Measurements from ENCODE around the gene FIGN. TPM values are rescaled to one million over a fixed set of nuclear protein-coding genes. Genes with fewer than 3 reads are reported as not detected.

The FIGN gene, protein sequence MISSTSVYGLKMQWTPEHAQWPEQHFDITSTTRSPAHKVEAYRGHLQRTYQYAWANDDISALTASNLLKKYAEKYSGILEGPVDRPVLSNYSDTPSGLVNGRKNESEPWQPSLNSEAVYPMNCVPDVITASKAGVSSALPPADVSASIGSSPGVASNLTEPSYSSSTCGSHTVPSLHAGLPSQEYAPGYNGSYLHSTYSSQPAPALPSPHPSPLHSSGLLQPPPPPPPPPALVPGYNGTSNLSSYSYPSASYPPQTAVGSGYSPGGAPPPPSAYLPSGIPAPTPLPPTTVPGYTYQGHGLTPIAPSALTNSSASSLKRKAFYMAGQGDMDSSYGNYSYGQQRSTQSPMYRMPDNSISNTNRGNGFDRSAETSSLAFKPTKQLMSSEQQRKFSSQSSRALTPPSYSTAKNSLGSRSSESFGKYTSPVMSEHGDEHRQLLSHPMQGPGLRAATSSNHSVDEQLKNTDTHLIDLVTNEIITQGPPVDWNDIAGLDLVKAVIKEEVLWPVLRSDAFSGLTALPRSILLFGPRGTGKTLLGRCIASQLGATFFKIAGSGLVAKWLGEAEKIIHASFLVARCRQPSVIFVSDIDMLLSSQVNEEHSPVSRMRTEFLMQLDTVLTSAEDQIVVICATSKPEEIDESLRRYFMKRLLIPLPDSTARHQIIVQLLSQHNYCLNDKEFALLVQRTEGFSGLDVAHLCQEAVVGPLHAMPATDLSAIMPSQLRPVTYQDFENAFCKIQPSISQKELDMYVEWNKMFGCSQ
- total RNA-seq, result 3.0 and 9.0 TPM in 2 replicates

DNA sequence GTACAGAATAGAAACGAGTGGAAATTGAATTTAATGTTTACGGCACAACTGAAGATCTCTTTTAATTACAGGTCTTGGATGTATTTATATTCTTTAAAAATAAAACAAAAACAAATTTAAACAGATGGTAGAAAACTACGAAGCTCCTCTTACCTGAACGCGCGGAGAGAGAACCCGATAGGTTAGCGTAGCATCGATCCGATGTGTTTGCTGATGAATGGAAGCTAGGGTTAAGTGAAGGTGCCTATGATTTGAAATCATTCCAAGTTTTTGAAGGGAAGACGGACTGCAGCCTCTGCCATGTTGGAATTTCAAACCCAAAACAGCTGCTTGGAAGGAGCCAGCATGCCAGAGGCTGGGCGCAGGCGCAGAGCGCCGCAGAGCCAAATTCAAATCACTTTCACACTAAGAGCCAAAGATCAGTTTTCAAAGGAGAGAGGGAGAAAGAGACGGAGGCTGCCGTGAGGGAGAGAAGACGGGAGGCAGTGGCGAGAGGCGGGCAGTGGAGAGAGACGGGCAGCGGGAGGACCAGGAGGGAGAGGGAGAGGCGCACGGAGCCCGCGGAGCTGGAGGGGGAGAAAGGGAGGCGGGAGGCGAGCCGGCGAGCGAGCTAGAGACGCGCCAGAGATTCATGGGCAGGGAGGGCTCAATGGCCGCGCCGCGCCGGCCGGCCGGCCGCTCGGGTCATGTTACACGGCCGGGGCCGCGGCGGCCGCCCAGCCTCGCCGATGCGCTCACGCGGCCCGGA, at the start of gene FIGN:
TSS of gene FIGN (minus strand) at position 324 of the 748 bp plus-strand sequence. CDS start 1,081 bp downstream, outside the sequence.
- DNase-seq (ENCODE audit: low read depth), result peak; percentile 87

- DNase-seq (ENCODE audit: low read depth), result no peak
These were observed 49.4 kb upstream of the FIGN start for GRCh38 chr2:163785162-163785561.

DNA sequence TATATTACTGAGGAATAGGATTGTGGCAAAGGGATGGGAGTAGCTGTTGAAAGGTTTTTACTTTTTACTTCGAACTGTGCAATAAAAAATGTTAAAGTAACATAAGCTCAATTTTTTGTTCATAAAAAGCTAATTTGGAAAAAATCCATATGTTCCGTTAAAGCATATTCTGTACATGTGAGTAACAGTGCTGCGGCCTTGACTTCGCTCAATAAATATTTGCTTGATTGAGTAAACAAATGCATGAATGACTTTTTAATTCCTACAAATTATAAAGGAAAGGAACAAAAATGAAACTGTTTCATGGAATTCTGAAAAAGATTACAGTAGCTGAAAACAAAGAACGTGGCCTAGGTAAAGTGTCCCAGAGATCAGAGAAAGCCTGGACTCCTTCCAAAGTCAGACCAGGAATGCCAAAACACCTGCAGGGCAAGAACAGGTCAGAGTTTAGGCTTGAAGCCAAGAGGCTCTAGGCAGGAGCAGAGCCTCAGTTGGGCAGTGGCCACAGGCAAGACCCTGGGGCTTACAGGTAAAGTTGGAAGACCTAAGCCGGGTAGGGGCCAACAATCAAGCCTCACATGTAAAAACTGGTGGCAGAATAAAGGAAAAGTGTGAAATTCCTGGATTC, 44.3 kb upstream of the FIGN start:
- peak; percentile 61 for DNase-seq (ENCODE audit: low read depth)

GRCh38 chr2:163778045-163778781, 42.4 kb upstream of the FIGN start:
- peak; percentile 100 for DNase-seq (ENCODE audit: low read depth)

GRCh38 chr2:163775304-163775703, 39.5 kb upstream of the FIGN start:
- peak; percentile 62 for DNase-seq (ENCODE audit: low read depth)

GRCh38 chr2:163774862-163775261, 39.1 kb upstream of the FIGN start:
- DNase-seq (ENCODE audit: low read depth), result peak; percentile 98

- DNase-seq (ENCODE audit: low read depth), result no peak
These were observed 37.5 kb upstream of the FIGN start for GRCh38 chr2:163773276-163773675.

GRCh38 chr2:163771596-163771995, 35.8 kb upstream of the FIGN start:
- DNase-seq (ENCODE audit: low read depth), result peak; percentile 79

DNA sequence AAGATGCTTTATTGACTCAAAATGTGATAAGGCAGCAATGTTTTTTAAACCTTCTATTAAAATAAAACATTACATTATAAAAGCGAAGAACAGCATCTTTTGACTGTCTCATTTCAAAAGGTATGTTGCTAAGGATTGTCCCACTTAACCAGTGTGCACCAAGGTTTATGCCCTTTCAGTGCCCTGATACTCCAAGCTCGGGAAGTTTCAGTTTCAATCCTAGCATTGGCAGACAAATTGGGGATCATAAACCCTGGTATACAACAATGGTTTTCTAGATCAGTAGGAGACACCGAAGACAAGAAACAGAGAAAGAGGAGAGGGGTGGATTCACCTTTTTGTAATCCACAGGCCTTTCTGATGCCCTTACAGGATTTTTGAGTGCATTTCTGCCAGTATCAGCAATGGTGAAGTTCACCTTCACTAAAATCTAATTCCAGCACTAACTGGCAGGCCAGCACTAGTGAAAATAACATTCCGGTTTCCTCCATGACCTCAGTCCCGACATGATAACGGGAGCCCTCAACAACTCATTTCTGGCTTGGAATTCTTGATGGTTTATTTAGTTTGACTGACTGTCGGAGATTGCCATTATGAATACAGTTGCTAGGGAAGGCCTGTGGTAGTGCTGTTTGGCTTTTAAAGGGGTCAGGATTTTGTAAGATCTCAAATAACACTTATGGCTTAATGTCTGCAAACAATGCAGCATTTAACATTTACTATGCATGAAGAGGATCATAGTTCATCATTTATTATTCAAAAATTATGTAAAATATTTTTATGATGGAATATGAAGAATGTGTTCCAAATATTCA, 33.3 kb upstream of the FIGN start:
- no peak for DNase-seq (ENCODE audit: low read depth)

DNA sequence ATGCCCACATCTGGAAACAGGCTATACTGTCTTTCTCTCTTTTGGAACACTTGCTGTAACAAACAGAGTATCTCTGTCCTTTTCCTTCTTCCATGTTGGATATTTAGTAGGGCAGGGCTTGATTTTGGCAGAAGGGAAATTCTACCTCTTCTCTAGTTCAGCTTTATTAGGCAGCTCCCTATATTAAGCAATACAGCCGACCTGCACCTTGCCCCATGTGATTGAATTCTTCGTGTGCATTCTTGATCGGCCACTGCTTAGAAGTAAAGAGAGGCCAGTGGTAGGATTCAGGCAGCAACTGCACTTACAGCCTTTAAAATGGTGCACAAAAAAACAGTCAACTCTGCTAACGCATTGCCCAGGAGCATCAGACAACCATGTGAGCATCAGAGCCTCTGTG, 31.3 kb upstream of the FIGN start:
- no peak for DNase-seq (ENCODE audit: low read depth)

- no peak for DNase-seq (ENCODE audit: low read depth)
These were observed 28.8 kb upstream of the FIGN start for GRCh38 chr2:163764566-163764965.

DNA sequence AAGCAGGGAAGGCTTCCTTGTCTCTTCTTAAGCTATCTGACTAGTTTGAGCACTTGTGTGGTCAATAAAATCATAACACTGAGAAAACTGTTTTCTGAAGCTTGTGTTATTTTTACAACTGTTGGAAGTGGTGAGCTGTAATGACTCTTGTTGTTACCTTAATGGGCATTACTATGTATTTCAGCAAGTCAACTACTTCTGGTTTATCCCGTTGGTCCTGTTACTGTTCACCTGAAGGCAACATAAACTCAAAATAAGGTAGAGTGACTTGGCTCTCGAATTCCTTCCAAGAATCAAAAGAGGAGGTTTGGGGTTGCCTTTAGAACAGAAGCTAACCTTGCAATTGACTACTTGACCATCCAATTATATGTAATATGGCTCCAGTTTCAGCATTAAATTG, 23.2 kb upstream of the FIGN start:
- DNase-seq (ENCODE audit: low read depth), result no peak

DNA sequence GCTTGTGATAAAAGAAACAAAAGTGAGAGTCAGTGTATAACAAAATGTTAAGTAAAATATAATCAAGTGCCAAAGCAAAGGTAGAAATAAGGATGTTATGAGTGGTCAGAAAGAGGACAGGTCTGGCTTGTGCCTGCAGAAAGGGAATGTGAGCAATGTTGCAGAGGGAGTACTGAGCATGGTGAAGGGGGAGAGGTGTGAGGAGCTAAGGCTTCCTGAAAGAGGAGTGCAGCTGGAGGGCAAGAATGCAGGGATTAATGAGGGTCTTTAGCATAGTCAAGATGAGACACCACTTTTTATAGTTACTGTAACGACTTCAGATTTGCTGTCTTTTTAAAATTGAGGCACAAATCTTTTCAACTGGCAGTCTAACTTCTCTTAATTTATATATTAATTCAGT, 22.0 kb upstream of the FIGN start:
- no peak for DNase-seq (ENCODE audit: low read depth)

DNA sequence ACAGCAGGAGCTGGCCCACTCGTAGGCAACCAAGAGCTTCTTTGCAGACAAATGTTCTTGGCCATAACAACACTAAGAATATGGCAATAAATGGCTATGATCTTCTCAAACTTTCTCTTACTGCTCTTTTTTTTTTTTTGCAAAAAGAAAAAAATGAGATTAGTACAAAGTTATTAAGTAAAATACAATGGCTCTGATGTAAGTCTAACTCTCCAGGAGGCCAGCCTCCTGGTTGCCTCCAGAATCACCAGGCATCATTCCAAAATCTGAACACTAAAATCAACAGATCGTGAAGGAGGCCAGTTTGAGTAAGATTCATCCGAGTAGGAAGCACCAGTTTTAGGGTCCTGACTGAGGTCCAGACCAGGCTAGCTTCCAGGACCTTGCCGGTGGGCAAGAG, 20.8 kb upstream of the FIGN start:
- no peak for DNase-seq (ENCODE audit: low read depth)

GRCh38 chr2:163755366-163755765, 19.6 kb upstream of the FIGN start:
- no peak for DNase-seq (ENCODE audit: low read depth)

DNA sequence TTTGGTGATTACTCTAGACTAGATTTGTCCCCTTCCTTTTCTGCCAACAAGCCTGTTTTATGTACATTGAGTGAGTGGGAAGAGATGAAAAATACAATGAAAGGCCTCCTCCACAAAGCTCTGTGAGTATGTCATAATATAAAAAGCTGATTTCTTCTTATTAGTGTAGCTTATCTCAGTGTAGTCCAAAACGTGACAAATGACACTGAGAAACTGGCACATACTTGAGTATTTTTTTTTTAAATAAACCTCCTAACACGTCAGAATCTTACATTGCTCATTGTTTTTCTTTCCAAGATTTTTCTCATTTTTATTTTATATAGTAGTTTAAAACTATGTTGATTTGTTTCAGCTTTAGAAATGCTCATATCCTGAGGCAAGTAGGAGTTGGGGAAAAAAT, 17.9 kb upstream of the FIGN start:
- DNase-seq (ENCODE audit: low read depth), result no peak

DNA sequence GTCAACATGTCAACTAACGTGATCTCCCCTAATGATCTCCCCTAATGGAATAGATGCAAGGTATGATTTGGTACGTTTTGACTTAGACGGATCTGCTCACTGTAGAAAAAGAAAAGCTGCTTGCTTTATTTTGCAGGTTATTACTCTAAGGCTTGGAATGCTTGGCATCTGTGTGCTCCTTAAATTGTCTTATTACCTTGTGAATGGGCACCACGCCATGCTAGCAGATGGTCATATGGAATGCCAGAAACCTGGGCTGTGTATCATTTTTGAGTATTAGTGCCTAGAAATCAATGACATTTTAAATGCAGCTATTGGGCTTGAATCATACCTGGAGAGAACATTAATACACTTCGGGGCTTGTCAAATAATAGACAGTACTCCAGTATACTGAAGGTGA, 16.5 kb upstream of the FIGN start:
- peak; percentile 35 for DNase-seq (ENCODE audit: low read depth)

GRCh38 chr2:163751696-163752095, 15.9 kb upstream of the FIGN start:
- no peak for DNase-seq (ENCODE audit: low read depth)

DNA sequence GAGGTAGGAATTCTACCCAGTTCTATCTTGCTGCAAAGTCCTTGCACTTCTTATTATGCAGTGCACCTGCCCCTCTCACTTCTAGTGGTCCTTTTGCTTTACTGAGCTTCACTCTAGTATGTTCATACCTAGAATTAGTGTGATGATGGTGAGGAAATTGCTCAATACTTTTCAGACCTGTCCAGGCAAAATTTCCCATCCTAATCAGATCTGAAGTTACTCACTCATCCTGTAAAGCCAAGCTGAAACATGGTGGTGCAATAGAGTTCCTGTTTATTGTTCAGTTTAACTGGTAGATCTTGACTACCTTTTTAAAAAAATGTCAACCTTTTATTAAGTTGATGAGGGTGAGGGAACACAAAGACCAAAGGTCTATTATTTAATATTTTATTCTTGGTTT, 12.6 kb upstream of the FIGN start:
- peak; percentile 26 for DNase-seq (ENCODE audit: low read depth)

GRCh38 chr2:163741435-163741834, 5.6 kb upstream of the FIGN start:
- DNase-seq (ENCODE audit: low read depth), result no peak
